ENCODE measurements around the gene BMP2K. TPM values are rescaled to one million over a fixed set of nuclear protein-coding genes. Genes with fewer than 3 reads are reported as not detected.
A peak's percentile ranks its signal among the peaks of the same experiment; 100 is the strongest.

Gene BMP2K
- polyA plus RNA-seq, 1 experiment = 36.5 TPM

DNA sequence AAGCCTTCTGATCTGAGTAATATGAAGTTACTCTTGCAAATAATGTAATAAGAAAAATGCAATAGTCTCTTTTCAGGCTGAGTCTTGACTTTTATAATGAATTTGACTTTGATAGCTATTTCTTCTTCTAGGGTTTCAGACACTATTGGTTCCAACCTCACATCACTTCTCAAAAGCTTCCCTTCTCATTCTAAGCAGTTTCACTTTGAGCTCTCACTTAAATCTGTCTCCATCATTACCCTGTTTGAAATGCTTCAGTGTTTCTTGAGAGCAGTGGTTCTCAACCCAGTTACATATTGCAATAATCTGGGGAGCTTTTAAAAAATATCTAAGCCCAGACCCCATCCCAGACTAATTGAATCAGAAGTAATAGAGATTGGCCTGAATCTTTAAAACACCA is 40.5 kb upstream of the BMP2K start:
- no peak overlapping the region for H3K4me3 ChIP-seq (ENCODE audit: low read depth, low read length)
- POLR2A ChIA-PET = no interaction called here
- CTCF ChIA-PET = no interaction called here
- TF ChIP-seq, protein P1, sequence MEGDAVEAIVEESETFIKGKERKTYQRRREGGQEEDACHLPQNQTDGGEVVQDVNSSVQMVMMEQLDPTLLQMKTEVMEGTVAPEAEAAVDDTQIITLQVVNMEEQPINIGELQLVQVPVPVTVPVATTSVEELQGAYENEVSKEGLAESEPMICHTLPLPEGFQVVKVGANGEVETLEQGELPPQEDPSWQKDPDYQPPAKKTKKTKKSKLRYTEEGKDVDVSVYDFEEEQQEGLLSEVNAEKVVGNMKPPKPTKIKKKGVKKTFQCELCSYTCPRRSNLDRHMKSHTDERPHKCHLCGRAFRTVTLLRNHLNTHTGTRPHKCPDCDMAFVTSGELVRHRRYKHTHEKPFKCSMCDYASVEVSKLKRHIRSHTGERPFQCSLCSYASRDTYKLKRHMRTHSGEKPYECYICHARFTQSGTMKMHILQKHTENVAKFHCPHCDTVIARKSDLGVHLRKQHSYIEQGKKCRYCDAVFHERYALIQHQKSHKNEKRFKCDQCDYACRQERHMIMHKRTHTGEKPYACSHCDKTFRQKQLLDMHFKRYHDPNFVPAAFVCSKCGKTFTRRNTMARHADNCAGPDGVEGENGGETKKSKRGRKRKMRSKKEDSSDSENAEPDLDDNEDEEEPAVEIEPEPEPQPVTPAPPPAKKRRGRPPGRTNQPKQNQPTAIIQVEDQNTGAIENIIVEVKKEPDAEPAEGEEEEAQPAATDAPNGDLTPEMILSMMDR (IDR thresholded peaks at IDR 0.05; ENCODE audit: low read depth, low read length) = no peak
- no peaks in the 10 kb centered on the region for H3K27me3 ChIP-seq (ENCODE audit: control insufficient read depth, insufficient read depth, low read length)
- no peak for DNase-seq (ENCODE audit: low read depth, low spot score)
- no peaks in the 10 kb centered on the region for H3K9me3 ChIP-seq (ENCODE audit: control insufficient read depth, insufficient read depth, low read length)
- H3K27ac ChIP-seq (ENCODE audit: low read depth, low read length) = no peak overlapping the region

DNA sequence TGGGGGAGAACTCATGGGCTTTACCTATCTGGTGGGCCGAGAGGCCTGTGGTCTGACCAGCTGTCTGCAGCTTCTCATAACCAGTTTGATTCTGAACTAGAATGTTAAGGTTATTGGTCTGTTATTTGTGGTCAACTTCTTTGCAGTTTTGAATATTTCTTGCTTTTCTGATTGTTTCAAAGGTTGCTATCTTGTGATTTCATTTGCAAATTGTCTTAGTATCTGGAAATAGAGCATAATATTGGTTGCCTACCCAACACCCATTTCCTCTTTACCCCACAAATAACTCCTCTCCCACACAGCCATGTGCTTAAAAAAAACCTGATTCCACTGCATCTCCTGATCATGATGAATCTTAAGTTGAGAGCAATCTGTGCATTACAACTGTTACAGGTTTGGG is 39.1 kb upstream of the BMP2K start:
- H3K9me3 ChIP-seq (ENCODE audit: control insufficient read depth, insufficient read depth, low read length) = no peaks in the 10 kb centered on the region
- no peak overlapping the region for H3K4me3 ChIP-seq (ENCODE audit: low read depth, low read length)
- POLR2A ChIA-PET = no interaction called here
- CTCF ChIA-PET = no interaction called here
- no peaks in the 10 kb centered on the region for H3K27me3 ChIP-seq (ENCODE audit: control insufficient read depth, insufficient read depth, low read length)
- no peak for DNase-seq (ENCODE audit: low read depth, low spot score)
- no peak overlapping the region for H3K27ac ChIP-seq (ENCODE audit: low read depth, low read length)
- TF ChIP-seq, protein P1 (IDR thresholded peaks at IDR 0.05; ENCODE audit: low read depth, low read length) = no peak

DNA sequence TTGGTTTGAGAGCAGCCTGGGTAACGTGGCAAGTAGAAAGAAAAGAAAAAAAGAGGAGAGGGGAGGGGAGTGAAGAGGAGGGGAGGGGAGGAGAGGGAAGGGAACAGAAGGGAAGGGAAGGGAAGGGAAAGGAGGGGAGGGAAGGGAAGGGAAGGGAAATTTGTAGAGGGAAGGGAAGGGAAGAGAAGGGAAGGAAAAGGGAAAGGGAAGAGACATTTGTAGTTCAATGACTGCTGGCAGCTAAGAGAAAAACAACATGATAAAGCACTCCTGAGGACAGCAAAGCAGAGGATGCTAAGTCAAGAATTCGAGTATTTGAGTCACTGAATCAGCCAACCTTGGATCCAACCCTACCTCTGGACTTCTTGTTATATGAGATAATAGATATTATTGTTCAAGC is 38.2 kb upstream of the BMP2K start:
- ChIA-PET POLR2A (no interaction called here), CTCF (no interaction called here)
- no peak for DNase-seq (ENCODE audit: low read depth, low spot score)
- H3K27me3 ChIP-seq (ENCODE audit: control insufficient read depth, insufficient read depth, low read length) = no peaks in the 10 kb centered on the region
- no peak overlapping the region for H3K4me3 ChIP-seq (ENCODE audit: low read depth, low read length)
- H3K27ac ChIP-seq (ENCODE audit: low read depth, low read length) = no peak overlapping the region
- no peaks in the 10 kb centered on the region for H3K9me3 ChIP-seq (ENCODE audit: control insufficient read depth, insufficient read depth, low read length)
- TF ChIP-seq, protein P1 (IDR thresholded peaks at IDR 0.05; ENCODE audit: low read depth, low read length) = no peak

DNA sequence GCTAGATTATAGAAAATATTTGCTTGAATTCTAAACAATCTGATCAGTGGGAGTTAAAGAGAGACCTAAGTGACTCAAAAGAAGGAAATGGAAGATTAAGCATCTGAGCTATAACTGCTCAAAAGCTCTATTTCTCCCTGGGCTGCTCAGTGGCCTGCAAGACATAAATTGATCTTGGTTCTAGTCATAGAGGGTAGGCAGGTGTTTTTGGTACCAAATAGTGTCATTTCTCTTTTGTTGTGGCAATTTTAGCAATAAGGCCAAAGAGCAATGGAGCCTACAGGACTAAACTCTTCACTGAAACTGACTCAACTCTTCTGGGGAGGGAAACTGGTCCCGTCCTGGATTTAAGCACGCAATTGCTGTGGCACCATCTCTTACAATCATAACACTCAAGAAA is 33.9 kb upstream of the BMP2K start:
- DNase-seq (ENCODE audit: low read depth, low spot score) = no peak
- Histone ChIP-seq H3K4me3 (ENCODE audit: low read depth, low read length) (no peak overlapping the region), H3K27ac (ENCODE audit: low read depth, low read length) (no peak overlapping the region), H3K27me3 (ENCODE audit: control insufficient read depth, insufficient read depth, low read length) (no peaks in the 10 kb centered on the region), H3K9me3 (ENCODE audit: control insufficient read depth, insufficient read depth, low read length) (no peaks in the 10 kb centered on the region)
- CTCF ChIA-PET = interaction anchor here (0.6 to 1.8 kb wide), 4 partner anchors 16 to 121 kb away, joined by 3 to 4 read pairs (median 4); no protein-coding TSS in a partner anchor
- POLR2A ChIA-PET = no interaction called here
- TF ChIP-seq, protein P1 (IDR thresholded peaks at IDR 0.05; ENCODE audit: low read depth, low read length) = no peak

DNA sequence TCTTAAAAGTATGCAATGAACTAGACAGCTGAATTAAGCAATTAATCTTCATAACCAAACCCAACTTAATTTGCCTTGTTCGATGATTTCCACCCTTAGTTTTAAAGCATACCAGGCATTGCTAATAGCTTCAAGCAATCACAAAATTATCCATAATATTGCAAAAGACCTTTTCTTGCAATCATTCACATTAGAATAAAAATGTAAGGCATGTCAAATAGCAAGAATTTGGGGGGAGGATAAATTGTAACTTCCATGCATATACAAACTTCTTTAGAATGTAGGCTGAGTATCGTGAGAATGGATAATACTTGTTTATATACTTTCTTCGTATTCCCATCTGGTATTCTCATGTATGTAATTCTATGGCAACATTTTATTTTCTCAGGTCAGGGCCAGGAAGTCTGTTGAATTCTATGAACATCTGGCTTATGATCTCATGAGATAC is 28.7 kb upstream of the BMP2K start:
- CTCF ChIA-PET = interaction anchor here (0.6 to 1.3 kb wide), 3 partner anchors 95 to 134 kb away, joined by 3 read pairs; no protein-coding TSS in a partner anchor
- no peaks in the 10 kb centered on the region for H3K9me3 ChIP-seq (ENCODE audit: control insufficient read depth, insufficient read depth, low read length)
- TF ChIP-seq, protein P1 (IDR thresholded peaks at IDR 0.05; ENCODE audit: low read depth, low read length) = no peak
- DNase-seq (ENCODE audit: low read depth, low spot score) = peak; percentile 64
- H3K27ac ChIP-seq (ENCODE audit: low read depth, low read length) = no peak overlapping the region
- H3K4me3 ChIP-seq (ENCODE audit: low read depth, low read length) = no peak overlapping the region
- POLR2A ChIA-PET = interaction anchor here (0.6 to 1.6 kb wide), 2 partner anchors 18 to 102 kb away, joined by 3 to 4 read pairs; no protein-coding TSS in a partner anchor
- no peaks in the 10 kb centered on the region for H3K27me3 ChIP-seq (ENCODE audit: control insufficient read depth, insufficient read depth, low read length)
